Suppressor macrophage treated with lipopolysaccharide for 1 hour (primary cell): ENCODE data around the gene CD101.
"Not testable (repeated sequence)": the region's sequence is repeated elsewhere in the genome, so short reads cannot be mapped to it uniquely, and the experiment has no call there.

Experiments
- DNase-seq, 3 donors: peaks; one replicate each; pipeline ENCODE4 v3.0.0-alpha.2; 2020 to 2022

The CD101 gene

GRCh38 chr1:117001254-117001927 is at the start of gene CD101:
Gene CD101 (plus strand): TSS chr1:117001760. CDS start chr1:117001818, 58 bp downstream.
- peak; percentile 69 to 88 (median 83) for DNase-seq

- DNase-seq, result no peak
These were observed 48.8 kb upstream of the CD101 start for GRCh38 chr1:116952738-116953275.

- no peak for DNase-seq
These were observed 47.1 kb upstream of the CD101 start for GRCh38 chr1:116954440-116954839.

- DNase-seq, result no peak
These were observed 45.2 kb upstream of the CD101 start for GRCh38 chr1:116956378-116956777.

GRCh38 chr1:116957646-116958045 is 43.9 kb upstream of the CD101 start:
- no peak for DNase-seq

GRCh38 chr1:116958110-116958509 is 43.5 kb upstream of the CD101 start:
- DNase-seq, result no peak

GRCh38 chr1:116958977-116959376 is 42.6 kb upstream of the CD101 start:
- DNase-seq, result no peak

GRCh38 chr1:116961606-116962005 is 40.0 kb upstream of the CD101 start:
- no peak for DNase-seq

- peak; percentile 66 to 70 (median 68) for DNase-seq
These were observed 38.4 kb upstream of the CD101 start for GRCh38 chr1:116962987-116963639.

- no peak for DNase-seq
These were observed 34.8 kb upstream of the CD101 start for GRCh38 chr1:116966791-116967190.

- DNase-seq, result no peak
These were observed 32.8 kb upstream of the CD101 start for GRCh38 chr1:116968724-116969123.

GRCh38 chr1:116971258-116971860 is 30.2 kb upstream of the CD101 start:
- peak; percentile 55 to 60 (median 56) for DNase-seq

- peak in 2 of 3 donors; percentile 40 for DNase-seq
These were observed 29.4 kb upstream of the CD101 start for GRCh38 chr1:116971965-116972673.

GRCh38 chr1:116972674-116973030 is 28.9 kb upstream of the CD101 start:
- DNase-seq, result no peak

- DNase-seq, result not testable (repeated sequence)
These were observed 21.3 kb upstream of the CD101 start for GRCh38 chr1:116980309-116980708.

GRCh38 chr1:116981521-116982037 is 20.0 kb upstream of the CD101 start:
- no peak for DNase-seq

GRCh38 chr1:116982319-116983004 is 19.1 kb upstream of the CD101 start:
- no peak for DNase-seq

GRCh38 chr1:116983112-116983511 is 18.4 kb upstream of the CD101 start:
- no peak for DNase-seq

- DNase-seq, result no peak
These were observed 17.9 kb upstream of the CD101 start for GRCh38 chr1:116983678-116984077.

- DNase-seq, result no peak
These were observed 17.0 kb upstream of the CD101 start for GRCh38 chr1:116984406-116985160.

GRCh38 chr1:116986421-116987255 is 14.9 kb upstream of the CD101 start:
- no peak for DNase-seq
